ENCODE data around the gene RAVER2.

RAVER2 gene

DNA sequence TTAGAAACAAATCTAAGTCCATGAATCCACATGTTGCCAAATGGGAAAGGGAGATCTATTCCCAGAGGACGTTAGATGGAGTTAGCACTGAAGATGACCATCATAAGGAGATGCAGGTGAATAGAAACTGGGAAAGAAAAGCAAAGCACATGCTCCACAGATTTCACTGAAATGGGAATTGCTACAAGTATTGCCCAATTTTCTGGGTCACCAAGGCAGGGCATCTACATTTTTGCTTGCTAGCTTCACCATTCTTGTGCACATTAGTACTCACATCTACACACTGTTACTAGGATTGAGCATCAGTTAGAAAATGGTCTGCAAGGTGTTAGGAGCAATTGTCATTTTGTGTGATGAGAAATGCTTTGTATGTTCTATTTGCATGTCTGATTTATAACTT, 122.4 kb downstream of the RAVER2 start:
- in situ Hi-C loops (cut with MboI; ENCODE audit: low sequenced_read_pairs) = no loop called here

GRCh38 chr1:64871256-64871655, 126.4 kb downstream of the RAVER2 start:
- in situ Hi-C loops (cut with MboI; ENCODE audit: low sequenced_read_pairs) = no loop called here

DNA sequence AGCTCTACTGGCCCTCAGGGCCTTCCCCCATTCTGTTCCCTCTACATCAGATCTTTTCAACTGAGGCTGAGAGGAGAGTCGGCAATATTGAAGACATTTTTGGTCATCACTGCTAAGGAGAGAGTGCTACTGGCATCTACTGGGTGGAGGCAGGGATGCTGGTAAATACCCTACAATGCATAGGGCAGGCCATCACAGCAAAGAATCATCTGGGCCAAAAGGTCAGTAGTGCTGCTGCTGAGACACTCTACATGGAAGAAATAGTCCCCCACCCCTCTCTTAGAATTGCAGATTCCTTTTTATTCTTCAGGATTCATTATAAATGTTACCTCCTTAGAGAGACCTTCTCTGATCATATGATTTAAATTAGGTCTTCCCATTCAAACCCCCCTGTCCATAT, 127.2 kb downstream of the RAVER2 start:
- in situ Hi-C loops (cut with MboI; ENCODE audit: low sequenced_read_pairs) = no loop called here

GRCh38 chr1:64873576-64873975, 128.7 kb downstream of the RAVER2 start:
- in situ Hi-C loops (cut with MboI; ENCODE audit: low sequenced_read_pairs) = no loop called here

DNA sequence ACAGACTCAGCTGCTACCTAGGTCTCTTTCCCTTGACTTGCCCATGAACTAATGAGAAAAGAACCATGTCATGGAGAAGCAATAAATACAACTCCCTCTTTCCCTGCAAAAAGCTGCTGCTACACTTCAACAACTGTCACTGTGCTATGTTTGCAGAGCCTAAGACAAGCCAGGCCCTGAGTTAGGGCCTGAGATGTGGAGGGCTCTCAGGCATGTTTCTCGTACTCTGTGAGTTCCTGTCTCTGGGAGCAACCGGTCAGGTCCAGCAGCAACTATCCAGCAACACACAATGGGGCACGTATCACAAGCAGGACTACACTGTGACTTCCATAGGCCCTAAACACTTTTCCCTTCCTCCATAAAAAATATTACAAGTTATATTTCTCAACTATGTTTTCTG, 129.8 kb downstream of the RAVER2 start:
- in situ Hi-C loops (cut with MboI; ENCODE audit: low sequenced_read_pairs) = no loop called here

DNA sequence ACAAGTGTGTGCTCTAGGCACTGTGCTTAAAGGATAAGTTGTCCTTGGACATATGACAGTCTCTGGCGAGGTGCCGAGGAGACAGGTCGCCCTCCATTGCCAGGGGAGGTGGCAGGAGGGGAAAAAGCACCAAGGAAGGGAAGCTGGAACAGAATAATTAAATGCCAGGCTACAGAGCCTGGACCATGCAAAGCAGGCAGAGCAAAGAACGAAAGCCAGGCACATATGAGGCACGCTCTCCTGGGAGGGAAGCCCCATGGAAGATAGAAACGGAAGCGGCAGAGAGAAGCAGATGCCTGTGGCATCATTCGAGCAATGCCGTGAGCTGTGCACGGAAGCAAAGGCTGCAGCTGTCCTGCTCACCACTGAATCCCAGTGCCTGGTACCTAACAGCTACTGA, 130.2 kb downstream of the RAVER2 start:
- in situ Hi-C loops (cut with MboI; ENCODE audit: low sequenced_read_pairs) = no loop called here

DNA sequence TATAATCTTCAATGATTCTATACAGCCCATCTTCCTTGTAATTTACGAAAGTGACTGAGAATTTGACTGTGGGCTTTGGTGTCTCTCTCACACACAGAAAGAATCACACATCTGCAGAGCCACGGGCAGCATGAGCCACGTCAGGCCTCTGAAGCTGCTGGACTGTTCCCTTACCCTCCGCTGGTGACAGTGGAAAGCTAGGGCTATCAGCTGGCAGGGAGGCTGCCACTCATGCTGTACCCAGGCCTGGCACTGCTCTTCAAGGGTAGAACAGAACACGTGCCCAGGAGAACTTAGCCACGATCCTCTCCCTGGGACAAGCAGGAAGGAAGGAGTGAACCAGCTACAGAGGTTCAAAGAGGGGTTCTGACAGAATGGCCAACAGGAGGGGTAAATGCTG, 130.7 kb downstream of the RAVER2 start:
- in situ Hi-C loops (cut with MboI; ENCODE audit: low sequenced_read_pairs) = no loop called here

DNA sequence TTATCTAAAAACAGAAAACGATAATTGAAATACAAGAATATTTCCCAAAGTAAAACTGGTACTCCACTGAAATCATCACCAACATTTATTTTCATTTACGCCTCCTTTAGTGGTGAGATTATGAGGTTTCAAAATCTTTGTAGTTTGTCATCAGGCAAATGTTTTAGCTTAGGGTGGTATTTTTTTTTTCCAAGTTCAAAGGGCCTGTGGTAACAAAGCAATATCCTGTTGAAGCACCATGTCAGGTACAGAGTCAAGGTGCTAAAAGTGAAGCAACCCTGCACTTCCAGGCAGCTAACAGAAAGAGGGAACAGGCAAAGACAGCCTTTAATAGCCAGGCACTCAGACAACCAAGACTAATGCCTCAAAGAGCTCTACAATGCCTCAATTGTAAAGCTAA, 132.3 kb downstream of the RAVER2 start:
- in situ Hi-C loops (cut with MboI; ENCODE audit: low sequenced_read_pairs) = no loop called here

GRCh38 chr1:64877598-64877997, 132.7 kb downstream of the RAVER2 start:
- in situ Hi-C loops (cut with MboI; ENCODE audit: low sequenced_read_pairs) = no loop called here

- in situ Hi-C loops (cut with MboI; ENCODE audit: low sequenced_read_pairs) = no loop called here
Measured at GRCh38 chr1:64878090-64878489, 133.2 kb downstream of the RAVER2 start.

- in situ Hi-C loops (cut with MboI; ENCODE audit: low sequenced_read_pairs) = no loop called here
Measured at GRCh38 chr1:64878931-64879611, 134.2 kb downstream of the RAVER2 start.

DNA sequence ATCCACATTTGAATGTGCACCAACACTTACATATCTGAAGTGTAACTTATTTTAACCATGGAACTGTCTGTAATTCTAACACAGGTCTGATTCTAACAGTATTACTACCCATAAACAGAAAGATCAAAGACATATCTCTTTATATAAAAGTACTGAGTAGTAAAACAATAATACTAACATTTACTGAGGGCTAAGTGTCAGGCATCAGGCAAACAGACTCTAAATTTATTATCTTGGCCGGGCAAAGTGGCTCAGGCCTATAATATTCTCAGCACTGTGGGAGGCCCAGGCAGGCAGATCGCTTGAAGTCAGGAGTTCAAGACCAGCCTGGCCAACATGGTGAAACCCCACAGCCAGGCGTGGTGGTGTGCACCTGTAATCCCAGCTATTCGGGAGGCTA, 135.6 kb downstream of the RAVER2 start:
- in situ Hi-C loops (cut with MboI; ENCODE audit: low sequenced_read_pairs) = no loop called here

GRCh38 chr1:64881281-64881680, 136.4 kb downstream of the RAVER2 start:
- in situ Hi-C loops (cut with MboI; ENCODE audit: low sequenced_read_pairs) = no loop called here
